ENCODE measurements around the gene SST.
"Not testable (repeated sequence)": the region's sequence is repeated elsewhere in the genome, so short reads cannot be mapped to it uniquely, and the experiment has no call there.

SST gene

GRCh38 chr3:187684444-187684843, 14.2 kb upstream of the SST start:
- no peak for DNase-seq (ENCODE audit: low spot score)

- not testable (repeated sequence) for DNase-seq (ENCODE audit: low spot score)
These were observed 11.6 kb upstream of the SST start for GRCh38 chr3:187681756-187682155.

DNA sequence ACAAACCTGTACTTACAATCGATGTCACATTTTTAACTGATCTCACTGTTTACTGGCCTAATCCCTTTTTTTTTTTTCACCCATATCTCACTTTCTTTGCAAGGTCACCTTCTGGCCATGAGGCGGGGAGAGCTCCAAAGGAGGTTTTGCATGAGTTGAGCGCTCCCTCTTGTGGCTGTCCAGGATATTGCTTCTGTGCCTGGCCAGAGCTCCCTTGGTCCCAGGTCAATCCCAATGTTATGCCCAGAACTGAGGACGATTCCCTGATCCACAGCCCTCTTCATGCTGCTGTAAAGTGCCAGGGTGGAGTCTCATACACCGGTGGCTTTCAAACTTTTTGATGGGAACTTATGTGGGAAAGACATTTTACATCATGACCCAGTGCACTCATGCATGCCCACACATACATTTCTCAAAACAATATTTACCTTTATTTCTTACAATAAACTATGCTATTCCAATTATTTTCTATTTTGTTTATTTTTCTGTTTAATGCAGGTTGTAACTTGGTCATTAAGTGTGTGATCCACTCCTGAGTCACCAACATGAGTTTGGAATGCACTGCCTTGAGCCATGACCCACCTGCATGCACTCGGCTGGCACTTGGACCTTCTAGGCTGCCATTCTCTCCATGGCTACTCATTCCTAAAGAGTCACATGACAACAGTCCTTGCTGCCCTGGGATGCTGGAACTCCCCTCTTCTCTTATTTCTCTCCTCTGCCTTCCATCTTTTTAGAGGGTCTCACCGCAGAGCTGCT, 9.6 kb upstream of the SST start:
- DNase-seq (ENCODE audit: low spot score), result peak; percentile 76

DNA sequence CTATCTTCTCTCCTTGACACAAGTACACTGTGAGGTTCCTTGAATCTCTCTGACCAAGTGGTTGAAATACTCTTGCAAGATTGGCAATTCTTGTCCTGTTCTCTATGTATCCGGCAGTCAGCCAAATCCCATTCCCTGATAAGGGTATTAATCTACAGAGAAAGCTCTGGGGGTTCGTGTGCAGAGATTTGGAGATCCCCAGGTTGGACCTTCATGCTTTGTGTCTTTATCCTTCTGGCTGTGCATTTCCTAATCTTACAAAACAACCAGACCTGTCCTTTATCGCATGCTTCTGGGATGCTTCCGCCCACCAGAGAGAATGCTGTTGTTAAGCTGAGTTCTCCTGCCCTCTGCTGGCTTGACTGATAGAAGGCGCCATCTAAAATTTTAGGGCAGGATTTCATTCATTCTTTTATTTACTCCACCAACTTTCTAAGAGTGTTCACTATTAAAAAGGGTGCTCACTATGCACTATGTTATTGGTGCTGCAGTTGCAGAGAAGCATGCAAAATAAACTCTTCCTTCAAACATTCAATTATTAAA, 8.6 kb upstream of the SST start:
- DNase-seq (ENCODE audit: low spot score), result peak; percentile 69

GRCh38 chr3:187677604-187678003, 7.4 kb upstream of the SST start:
- DNase-seq (ENCODE audit: low spot score), result peak; percentile 41

GRCh38 chr3:187673012-187673411, 2.8 kb upstream of the SST start:
- peak; percentile 72 for DNase-seq (ENCODE audit: low spot score)

DNA sequence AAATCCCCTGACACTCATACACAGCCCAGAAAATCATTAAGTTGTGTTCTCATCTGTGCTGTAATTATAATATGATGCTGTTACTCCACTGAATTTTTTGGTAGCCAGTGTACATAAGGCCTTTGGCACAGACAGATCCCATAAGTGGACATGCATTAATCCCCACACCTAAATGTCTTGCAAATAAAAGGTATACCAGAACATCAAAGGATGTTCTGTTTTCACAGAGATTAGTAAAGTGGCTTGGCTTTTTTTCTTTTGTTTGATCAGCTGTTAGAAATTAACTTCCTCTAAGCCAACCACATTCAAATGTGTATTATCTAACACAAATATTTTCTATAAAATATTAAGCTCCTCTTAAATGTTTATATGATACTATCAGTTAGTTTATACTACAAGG, 2.7 kb downstream of the SST start:
- DNase-seq (ENCODE audit: low spot score), result no peak

GRCh38 chr3:187665764-187666402, 4.3 kb downstream of the SST start:
- DNase-seq (ENCODE audit: low spot score), result no peak

GRCh38 chr3:187665010-187665409, 5.2 kb downstream of the SST start:
- DNase-seq (ENCODE audit: low spot score), result no peak

DNA sequence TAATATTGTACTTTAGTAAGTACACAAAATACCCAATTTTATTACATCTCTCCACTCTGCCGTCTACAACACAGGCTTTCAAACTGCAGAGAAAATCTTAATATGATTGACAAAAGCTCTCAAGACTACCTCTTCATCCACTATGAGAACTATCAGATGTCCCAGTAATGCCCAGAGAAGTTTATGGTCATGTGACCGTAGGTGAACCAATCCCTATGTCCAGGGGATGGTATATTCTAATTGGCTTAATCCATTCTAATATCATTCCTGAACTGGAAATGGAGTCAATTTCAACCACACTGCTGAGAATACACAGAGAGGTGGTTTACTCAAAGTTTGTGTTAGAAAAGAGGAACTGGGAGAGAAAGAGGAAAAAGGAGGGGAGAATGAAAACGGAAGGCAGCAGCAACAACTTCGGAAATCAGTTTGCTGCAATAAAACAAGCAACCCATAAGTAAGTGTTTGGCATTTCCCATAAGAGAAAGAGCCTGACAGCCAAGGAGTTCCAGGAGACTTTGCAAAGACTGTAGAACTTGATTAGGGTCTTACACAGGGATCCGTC, 7.3 kb downstream of the SST start:
- no peak for DNase-seq (ENCODE audit: low spot score)

- DNase-seq (ENCODE audit: low spot score), result peak; percentile 21
These were observed 8.9 kb downstream of the SST start for GRCh38 chr3:187661267-187661666.

DNA sequence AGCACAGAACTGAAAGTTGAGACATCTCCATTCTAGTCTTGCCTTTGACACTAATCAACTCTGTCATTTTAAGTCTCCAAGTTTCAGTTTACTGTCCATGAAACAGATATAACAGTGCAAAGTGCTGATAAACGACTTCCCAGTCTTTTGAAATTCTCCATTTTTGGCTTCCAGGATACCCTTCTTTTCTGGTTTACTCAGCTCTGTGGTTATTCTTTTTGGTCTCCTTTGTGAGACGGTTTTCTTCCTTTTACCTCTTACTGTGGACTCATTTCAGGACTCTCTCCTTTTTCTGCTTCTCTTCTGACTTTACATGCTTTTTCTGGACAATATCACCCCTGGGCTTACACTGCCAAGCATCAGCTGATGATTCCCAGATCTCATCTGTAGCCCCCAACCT, 18.9 kb downstream of the SST start:
- no peak for DNase-seq (ENCODE audit: low spot score)

GRCh38 chr3:187648177-187648576, 22.0 kb downstream of the SST start:
- no peak for DNase-seq (ENCODE audit: low spot score)

GRCh38 chr3:187646906-187647660, 23.1 kb downstream of the SST start:
- no peak for DNase-seq (ENCODE audit: low spot score)

DNA sequence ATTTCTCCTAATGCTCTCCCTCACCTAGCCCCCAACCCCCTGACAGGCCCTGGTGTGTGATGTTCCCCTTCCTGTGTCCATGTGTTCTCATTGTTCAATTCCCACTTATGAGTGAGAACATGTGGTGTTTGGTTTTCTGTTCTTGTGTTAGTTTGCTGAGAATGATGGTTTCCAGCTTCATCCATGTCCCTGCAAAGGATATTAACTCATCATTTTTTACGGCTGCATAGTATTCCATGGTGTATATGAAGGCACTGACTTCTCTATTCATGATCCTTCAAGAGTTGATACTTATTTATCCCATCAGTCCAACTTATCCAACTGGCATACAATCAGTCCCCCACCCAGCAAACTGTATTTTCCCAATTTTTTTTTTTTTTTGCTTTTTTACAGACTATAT, 24.8 kb downstream of the SST start:
- DNase-seq (ENCODE audit: low spot score), result not testable (repeated sequence)

DNA sequence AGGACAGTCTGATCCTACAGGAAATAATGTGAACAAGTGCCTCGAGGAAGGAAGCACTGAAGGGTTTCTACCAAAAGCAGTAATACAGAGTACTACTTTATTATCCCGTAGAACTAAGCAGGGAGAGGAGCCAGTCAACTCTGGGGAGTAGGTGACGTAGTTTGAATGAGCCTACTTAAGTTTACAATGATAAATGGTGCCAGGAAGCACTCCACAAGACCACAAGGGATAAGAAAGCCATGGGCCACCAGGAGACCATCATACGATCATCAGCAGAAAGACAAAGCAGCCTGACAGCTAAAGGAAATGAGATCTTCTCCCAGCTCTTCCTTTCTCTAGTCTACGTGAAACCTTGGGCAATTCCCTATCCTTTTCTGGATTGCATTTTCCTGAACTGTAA, 27.3 kb downstream of the SST start:
- no peak for DNase-seq (ENCODE audit: low spot score)

DNA sequence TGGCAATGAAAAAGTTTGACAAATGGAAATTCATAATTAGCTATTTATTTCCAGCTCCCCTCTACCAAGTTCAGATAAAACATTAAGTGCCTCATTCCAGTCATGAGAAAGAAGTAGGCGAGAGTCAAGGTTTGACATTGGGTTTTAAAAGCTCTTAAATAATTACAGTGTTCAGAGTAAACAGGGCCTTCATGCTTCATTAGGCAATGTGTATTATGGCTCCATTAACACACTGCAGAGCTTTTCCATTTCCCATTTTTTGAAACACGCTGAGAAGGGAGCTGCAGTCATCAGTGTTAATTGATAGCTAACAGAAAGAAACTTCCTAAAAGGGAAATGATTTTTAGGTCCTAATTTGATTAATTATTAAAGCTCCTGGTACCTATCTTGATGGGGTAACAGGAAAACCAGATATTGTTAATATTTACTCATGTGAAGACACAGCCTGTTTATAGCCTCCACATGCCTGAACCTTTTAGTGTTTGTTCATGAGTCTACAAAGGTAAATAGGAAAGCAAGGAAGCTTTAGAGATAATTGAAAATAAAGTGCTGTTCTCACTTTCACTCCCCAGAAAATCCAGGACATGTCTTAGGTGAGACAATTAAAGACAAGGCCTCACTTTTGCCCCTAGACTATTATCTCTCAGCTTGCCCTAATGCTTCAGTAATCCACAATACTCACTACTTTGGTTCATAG, 28.7 kb downstream of the SST start:
- DNase-seq (ENCODE audit: low spot score), result peak; percentile 5

DNA sequence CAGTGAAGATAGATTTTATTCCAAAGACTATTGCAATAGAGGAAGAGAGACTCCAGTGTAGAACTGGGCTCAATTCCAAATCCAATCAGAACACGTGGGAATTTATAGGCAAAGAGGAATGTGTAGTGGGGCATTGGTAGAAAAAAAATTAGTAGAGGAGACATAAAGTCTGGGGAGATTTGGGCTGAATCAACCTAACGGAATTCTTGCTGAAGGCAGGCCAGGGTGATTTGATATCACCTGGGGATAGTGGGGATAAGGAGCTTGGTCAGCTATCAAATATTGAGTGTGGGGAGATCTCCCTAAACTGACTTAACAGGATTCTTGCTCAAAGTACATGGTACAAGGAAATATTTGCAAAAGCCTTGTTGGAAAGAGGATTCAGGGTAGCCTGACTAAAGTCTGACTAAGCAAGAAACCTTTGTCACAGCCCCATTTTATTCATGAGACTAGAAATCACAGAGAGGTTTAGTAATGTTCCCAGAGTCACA, 29.6 kb downstream of the SST start:
- DNase-seq (ENCODE audit: low spot score), result peak; percentile 77

DNA sequence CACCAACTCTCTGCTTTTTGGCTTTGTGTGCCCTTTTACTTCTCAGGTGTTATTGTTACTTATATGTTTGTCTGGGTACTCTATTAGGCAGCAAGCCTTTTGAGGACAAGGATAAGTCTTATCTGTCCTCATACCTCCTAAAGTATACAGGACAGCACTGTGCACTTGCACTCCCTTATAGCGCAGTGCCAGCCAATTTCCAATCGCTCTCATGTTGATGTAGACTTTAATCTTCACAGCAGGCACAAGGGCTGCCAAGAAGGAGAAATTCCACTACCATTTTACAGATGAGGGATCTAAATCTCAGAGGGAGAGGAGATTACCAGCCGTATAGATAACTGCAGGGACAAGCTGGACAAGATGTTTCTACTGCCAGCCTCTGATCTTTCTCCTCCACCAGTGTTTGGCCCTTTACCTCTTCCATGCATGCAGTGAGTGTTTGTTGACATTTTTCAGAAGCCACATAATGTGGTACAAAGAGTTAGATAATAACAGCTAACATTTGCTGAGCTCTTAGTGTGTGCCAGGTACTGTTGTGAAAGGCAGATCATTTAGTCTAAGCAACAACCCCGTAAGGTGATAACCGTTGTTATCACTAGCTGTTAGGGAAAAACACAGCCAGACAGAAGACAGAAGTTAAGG, 30.1 kb downstream of the SST start:
- no peak for DNase-seq (ENCODE audit: low spot score)

DNA sequence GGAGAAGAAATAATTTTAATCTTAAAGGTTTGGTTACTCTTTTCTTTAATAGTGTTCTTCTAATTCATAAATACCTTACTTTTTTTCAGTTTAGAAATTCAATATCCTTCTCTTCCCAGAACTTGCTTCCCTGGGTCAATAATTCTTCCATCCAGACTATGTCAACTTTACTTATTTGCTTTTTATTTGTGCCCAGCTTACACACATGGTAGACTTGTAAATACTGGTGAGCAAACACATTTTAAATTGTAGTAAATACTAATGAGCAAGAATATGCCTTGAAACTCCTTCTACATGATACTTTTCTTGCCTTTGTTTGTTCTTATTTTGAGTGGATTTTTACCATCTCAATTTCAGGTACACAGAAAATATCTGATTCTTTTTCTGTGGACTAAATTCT, 33.7 kb downstream of the SST start:
- DNase-seq (ENCODE audit: low spot score), result no peak

DNA sequence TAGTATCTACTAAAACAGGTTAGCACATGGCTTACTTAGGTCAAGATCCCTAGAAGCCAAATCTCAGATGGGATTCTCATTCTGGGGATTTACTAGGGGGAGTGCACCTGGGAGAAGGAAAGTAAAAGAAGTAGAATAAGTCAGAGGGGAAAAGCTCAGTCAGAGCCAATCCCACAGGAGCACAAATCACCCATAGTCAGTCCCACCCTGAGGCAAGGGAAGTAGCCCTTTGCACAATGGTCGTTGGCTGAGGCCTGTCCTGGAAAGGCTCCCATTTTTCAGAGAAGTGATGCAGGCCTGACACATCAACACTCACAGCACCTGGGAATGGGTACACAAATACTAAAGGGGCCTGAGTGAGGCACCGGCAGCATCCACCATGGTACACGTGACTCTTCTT, 39.8 kb downstream of the SST start:
- no peak for DNase-seq (ENCODE audit: low spot score)

Data from kidney tubule cell (primary cell).